ENCODE results near the gene PACSIN1.

Gene PACSIN1

DNA sequence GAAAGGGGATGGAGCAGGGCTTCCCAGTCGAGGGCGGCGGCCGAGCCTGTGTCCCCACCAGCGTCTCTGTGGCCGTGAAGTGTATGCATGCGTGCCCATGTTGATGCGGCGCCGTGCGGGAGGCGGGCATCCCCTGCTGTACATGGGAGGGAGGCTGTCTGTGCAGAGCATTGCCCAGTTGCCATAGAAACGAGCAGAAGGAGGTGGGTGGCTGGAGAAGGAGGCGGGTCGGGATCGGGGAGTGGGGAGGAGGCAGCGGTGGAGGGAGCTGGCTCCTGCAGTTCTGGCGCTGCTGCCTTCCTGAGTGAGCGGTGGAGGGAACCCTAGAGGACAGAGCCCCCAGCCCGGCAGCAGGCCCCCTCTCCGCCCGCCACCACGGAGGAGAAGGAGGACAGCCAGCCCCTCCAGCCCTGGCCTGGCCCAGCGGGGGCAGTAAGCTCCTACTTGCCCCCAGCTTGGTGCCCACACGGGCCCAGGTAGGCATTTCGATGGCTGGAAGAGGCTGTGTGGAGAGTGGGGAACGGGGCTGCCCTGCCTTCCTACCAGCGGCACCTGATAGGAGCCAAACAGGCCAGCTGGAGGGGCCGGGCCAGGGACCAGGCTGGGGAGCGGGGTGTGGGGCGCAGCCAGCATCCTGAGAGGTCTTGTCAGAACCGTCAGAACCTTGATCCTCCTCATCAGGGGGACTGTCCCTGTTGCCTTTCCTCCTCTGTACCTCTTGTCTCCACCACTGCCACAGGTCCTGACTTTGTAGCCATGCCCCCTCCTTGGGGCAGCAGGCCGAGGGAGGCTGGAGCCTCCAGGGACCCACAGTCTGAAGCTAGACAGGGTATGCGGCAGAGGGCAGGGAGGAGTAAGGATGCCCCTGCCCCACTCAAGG is 49.0 kb downstream of the PACSIN1 start:
- peaks cover 3% of the 10 kb centered on the region for H3K9me3 ChIP-seq (ENCODE audit: severe bottlenecking)
- H3K4me3 ChIP-seq (ENCODE audit: low read depth, low read length) = peak overlapping the region; percentile 48
- H3K36me3 ChIP-seq = no peaks in the 10 kb centered on the region
- H3K27ac ChIP-seq = peak overlapping the region; percentile 90
- H3K27me3 ChIP-seq (ENCODE audit: insufficient read depth, low read depth, severe bottlenecking) = no peaks in the 10 kb centered on the region
- peak; percentile 99 for DNase-seq
- TF ChIP-seq CTCF (IDR thresholded peaks at IDR 0.05; ENCODE audit: low read depth, low read length) = peak; percentile 96

GRCh38 chr6:34515473-34516387 is 49.9 kb downstream of the PACSIN1 start:
- Histone ChIP-seq H3K27me3 (ENCODE audit: insufficient read depth, low read depth, severe bottlenecking) (no peaks in the 10 kb centered on the region), H3K4me3 (ENCODE audit: low read depth, low read length) (peak overlapping the region; percentile 48), H3K36me3 (no peaks in the 10 kb centered on the region), H3K27ac (peak overlapping the region; percentile 90), H3K9me3 (ENCODE audit: severe bottlenecking) (no peaks in the 10 kb centered on the region)
- DNase-seq = peak; percentile 45
- no peak for TF ChIP-seq CTCF (IDR thresholded peaks at IDR 0.05; ENCODE audit: low read depth, low read length)

DNA sequence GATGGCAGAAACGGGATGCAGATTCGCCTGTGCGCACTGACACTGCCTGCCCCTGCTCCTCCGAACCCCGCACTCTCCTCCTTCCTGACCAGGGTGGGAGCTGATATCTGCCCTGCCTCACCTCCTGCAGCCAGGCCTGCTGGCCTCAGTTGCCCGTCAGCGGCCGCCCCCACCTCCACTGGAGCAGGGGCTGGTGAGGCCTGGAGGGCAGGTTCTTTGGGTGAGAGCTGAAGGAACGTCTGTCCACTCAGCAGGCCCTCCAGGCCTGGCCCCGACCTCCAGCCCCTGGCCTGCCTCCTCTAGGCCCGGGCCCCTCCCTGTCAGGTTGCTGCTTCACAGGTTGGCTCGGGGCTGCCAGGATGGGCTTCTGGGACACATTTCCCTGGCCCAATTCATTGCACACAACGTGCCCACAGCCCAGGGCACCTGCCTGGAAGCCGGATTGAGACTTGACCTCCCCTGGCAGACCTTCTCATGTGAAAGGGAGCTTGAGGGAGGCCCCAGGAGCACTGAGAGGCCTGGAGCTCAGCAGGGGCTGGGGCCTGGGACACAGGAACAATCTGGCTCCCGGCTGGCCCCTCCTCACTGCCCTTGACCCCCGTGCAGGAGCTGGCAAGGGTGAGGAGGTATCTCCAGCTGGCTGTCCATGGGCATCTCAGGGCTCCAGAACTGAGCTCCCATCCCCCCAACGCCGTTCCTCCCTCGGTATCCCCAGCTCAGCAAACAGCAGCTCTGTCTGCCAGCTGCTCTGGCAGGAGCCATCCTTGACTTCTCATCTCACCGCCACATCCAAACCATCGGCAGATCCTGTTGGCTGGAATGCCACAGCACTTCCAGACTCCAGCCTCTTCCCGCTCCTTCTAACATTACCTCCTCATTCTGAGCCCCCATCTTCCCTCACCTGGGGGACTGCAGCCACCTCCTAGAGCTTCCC is 50.8 kb downstream of the PACSIN1 start:
- Histone ChIP-seq H3K27me3 (ENCODE audit: insufficient read depth, low read depth, severe bottlenecking) (no peaks in the 10 kb centered on the region), H3K27ac (peak overlapping the region; percentile 90), H3K9me3 (ENCODE audit: severe bottlenecking) (no peaks in the 10 kb centered on the region), H3K4me3 (ENCODE audit: low read depth, low read length) (no peak overlapping the region), H3K36me3 (peaks cover 4% of the 10 kb centered on the region)
- peak; percentile 18 for DNase-seq
- no peak for TF ChIP-seq CTCF (IDR thresholded peaks at IDR 0.05; ENCODE audit: low read depth, low read length)

DNA sequence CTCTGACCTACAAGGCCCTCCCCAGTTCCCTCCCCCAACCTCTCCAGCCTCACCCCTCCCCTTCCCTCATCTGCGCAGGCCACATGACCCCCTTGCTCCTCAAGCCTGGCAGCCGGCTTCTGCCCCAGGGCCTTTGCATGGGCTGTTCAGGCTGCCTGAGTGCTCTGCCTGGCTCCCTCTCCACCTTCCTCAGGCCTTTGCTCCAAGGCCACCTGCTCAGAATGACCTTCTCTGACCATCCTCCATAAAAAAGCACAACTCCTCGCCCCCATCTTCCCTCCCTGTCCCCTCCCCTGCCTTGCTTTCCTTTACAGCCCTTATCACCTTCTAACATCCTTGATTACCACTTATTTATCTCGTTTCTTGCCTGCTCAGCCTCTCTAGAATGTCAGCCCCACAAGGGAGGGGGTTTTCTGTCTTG is 51.6 kb downstream of the PACSIN1 start:
- Histone ChIP-seq H3K36me3 (peaks cover 10% of the 10 kb centered on the region), H3K27me3 (ENCODE audit: insufficient read depth, low read depth, severe bottlenecking) (no peaks in the 10 kb centered on the region), H3K9me3 (ENCODE audit: severe bottlenecking) (no peaks in the 10 kb centered on the region), H3K27ac (no peak overlapping the region), H3K4me3 (ENCODE audit: low read depth, low read length) (no peak overlapping the region)
- DNase-seq = no peak
- TF ChIP-seq CTCF (IDR thresholded peaks at IDR 0.05; ENCODE audit: low read depth, low read length) = no peak

- no peak overlapping the region for H3K4me3 ChIP-seq (ENCODE audit: low read depth, low read length)
- TF ChIP-seq CTCF (IDR thresholded peaks at IDR 0.05; ENCODE audit: low read depth, low read length) = no peak
- no peak for DNase-seq
- H3K36me3 ChIP-seq = peaks cover 10% of the 10 kb centered on the region
- H3K27ac ChIP-seq = no peak overlapping the region
- no peaks in the 10 kb centered on the region for H3K9me3 ChIP-seq (ENCODE audit: severe bottlenecking)
- H3K27me3 ChIP-seq (ENCODE audit: insufficient read depth, low read depth, severe bottlenecking) = no peaks in the 10 kb centered on the region
These were observed 52.1 kb downstream of the PACSIN1 start for GRCh38 chr6:34517966-34518365.
